SK-N-SH treated with all-trans-retinoic acid at 6 μM for 48 hours (cell line): ENCODE measurements around the gene DPM1.

Experiments
- CREB5 ChIP-seq: fragments of 250-450 bp; sonication (Bioruptor Pico); IDR thresholded peaks from 2 replicates; pipeline ENCODE4 v1.5.1; 2020; ENCODE audit warnings: low read depth, mild to moderate bottlenecking, moderate library complexity
- CSDC2 ChIP-seq: fragments of 250-450 bp; sonication (Bioruptor Pico); IDR thresholded peaks from 2 replicates; pipeline ENCODE4 v1.5.0; 2020; ENCODE audit warnings: mild to moderate bottlenecking, moderate library complexity
- ISL1 ChIP-seq: fragments of 250-450 bp; sonication (Bioruptor Pico); IDR thresholded peaks from 2 replicates; pipeline ENCODE4 v2.1.2; 2022; ENCODE audit warnings: mild to moderate bottlenecking, moderate library complexity
- OSR1 ChIP-seq: fragments of 250-450 bp; sonication (Bioruptor Pico); IDR thresholded peaks from 2 replicates; pipeline ENCODE4 v1.8.0; 2022; ENCODE audit warnings: moderate library complexity, mild to moderate bottlenecking, inconsistent platforms
- TCF4 ChIP-seq: fragments of 250-450 bp; sonication (Bioruptor Pico); IDR thresholded peaks from 2 replicates; pipeline ENCODE4 v1.8.0; 2021; ENCODE audit warnings: mild to moderate bottlenecking, moderate library complexity, borderline replicate concordance
- TSHZ2 ChIP-seq: fragments of 250-450 bp; sonication (Bioruptor Pico); IDR thresholded peaks from 2 replicates; pipeline ENCODE4 v1.5.0; 2020; ENCODE audit warnings: mild to moderate bottlenecking, moderate library complexity
- ZC3H10 ChIP-seq: fragments of 250-450 bp; sonication (Bioruptor Pico); IDR thresholded peaks from 2 replicates; pipeline ENCODE4 v1.5.1; 2021; ENCODE audit warnings: mild to moderate bottlenecking, moderate library complexity
- ZFP3 ChIP-seq: fragments of 250-450 bp; sonication (Bioruptor Pico); IDR thresholded peaks from 2 replicates; pipeline ENCODE4 v1.5.0; 2020; ENCODE audit warnings: mild to moderate bottlenecking, moderate library complexity
- ZFP30 ChIP-seq: fragments of 450-650 bp; formaldehyde crosslinking; IDR thresholded peaks from 2 replicates; pipeline ENCODE4 v1.5.0; 2022; ENCODE audit warnings: mild to moderate bottlenecking, moderate library complexity
- ZNF565 ChIP-seq: fragments of 450-650 bp; formaldehyde crosslinking; conservative IDR thresholded peaks from 2 replicates; pipeline ENCODE4 v1.5.0; 2020; ENCODE audit warnings: low read depth, mild to moderate bottlenecking, moderate library complexity
- ZNF8 ChIP-seq: fragments of 450-650 bp; formaldehyde crosslinking; IDR thresholded peaks from 2 replicates; pipeline ENCODE4 v1.5.0; 2020; ENCODE audit warnings: mild to moderate bottlenecking, moderate library complexity

GRCh38 chr20:50928469-50928868 is 29.9 kb downstream of the DPM1 start:
- TF ChIP-seq CREB5 (CRISPR knock-in tag): no peak
- TF ChIP-seq CSDC2 (CRISPR knock-in tag): no peak
- no peak for TF ChIP-seq ISL1 (CRISPR knock-in tag)
- TF ChIP-seq ZNF8: no peak
- TF ChIP-seq TCF4 (CRISPR knock-in tag): no peak
- TF ChIP-seq ZNF565 (CRISPR knock-in tag): no peak
- no peak for TF ChIP-seq ZFP3 (CRISPR knock-in tag)
- no peak for TF ChIP-seq ZC3H10 (CRISPR knock-in tag)
- no peak for TF ChIP-seq OSR1 (CRISPR knock-in tag)
- no peak for TF ChIP-seq TSHZ2 (CRISPR knock-in tag)
- TF ChIP-seq ZFP30: no peak
